T-cell (primary cell): ENCODE measurements around the gene NPAS3. TPM values are rescaled to one million over a fixed set of nuclear protein-coding genes. Genes with fewer than 3 reads are reported as not detected.

Experiments
- ATAC-seq, 4 experiments: fragments of 200-7000 bp in 3 of 4; fragments of 150-1000 bp in 1 of 4; cut with Tn5 transposase; replicated peaks in 1 of 4; 1 replicate in 3 of 4; 2 replicates in 1 of 4; pipeline ENCODE4 v1.10.0; 2021; ENCODE audit warnings: moderate library complexity in 3 of 4, mild to moderate bottlenecking in 2 of 4, moderate number of reproducible peaks in 1 of 4
- CTCF ChIA-PET, 2 donors: fragments of 300-600 bp; sonication (Branson Sonifier 250); formaldehyde crosslinking; loops; one replicate each; lab custom pipeline; 2022; ENCODE audit warnings: antibody characterized with exemption in 2 of 2; lab: Charles Lee
- POLR2A ChIA-PET, 2 donors: fragments of 300-600 bp; sonication (Branson Sonifier 250); formaldehyde crosslinking; loops; one replicate each; lab custom pipeline; 2022; ENCODE audit warnings: antibody characterized with exemption in 2 of 2; lab: Charles Lee
- DNase-seq, 35 experiments: peaks; one replicate each; pipeline versions ENCODE4 v3.0.0 to v3.0.0-alpha.2; 2013 to 2023
- H3K27ac ChIP-seq: one replicate; pipeline ENCODE4 v1.5.1; 2013; ENCODE audit warnings: low read length
- H3K27me3 ChIP-seq, 2 experiments: replicated peaks in 1 of 2; 1 replicate in 1 of 2; 2 replicates in 1 of 2; pipeline versions ENCODE4 v1.6.1 to v1.7.0; 2013; ENCODE audit warnings: low read length in 1 of 2, mixed read lengths in 1 of 2; ENCODE audit not compliant: control insufficient read depth in 2 of 2, insufficient read depth in 2 of 2; ENCODE audit errors: extremely low read depth in 1 of 2
- H3K36me3 ChIP-seq, 2 donors: 1 replicate in 1 of 2; 2 replicates in 1 of 2; pipeline versions ENCODE4 v1.6.1 to v1.7.0; 2013; ENCODE audit warnings: low read length in 1 of 2; ENCODE audit not compliant: control insufficient read depth in 2 of 2, insufficient read depth in 1 of 2; ENCODE audit errors: extremely low read depth in 1 of 2
- H3K4me1 ChIP-seq, 2 experiments: 1 replicate in 1 of 2; 2 replicates in 1 of 2; pipeline versions ENCODE4 v1.6.1 to v1.7.0; 2013; ENCODE audit warnings: low read length in 2 of 2, mixed read lengths in 1 of 2; ENCODE audit not compliant: insufficient read depth in 2 of 2, control insufficient read depth in 1 of 2; ENCODE audit errors: extremely low read depth in 1 of 2
- H3K4me3 ChIP-seq, 2 donors: 1 replicate in 1 of 2; 2 replicates in 1 of 2; pipeline versions ENCODE4 v1.5.1 to v1.7.0; 2013; ENCODE audit warnings: mild to moderate bottlenecking in 2 of 2, low read length in 1 of 2, moderate library complexity in 1 of 2; ENCODE audit not compliant: control insufficient read depth in 1 of 2; ENCODE audit errors: extremely low read depth in 1 of 2
- H3K9me3 ChIP-seq: 2 replicates; pipeline ENCODE4 v1.7.0; 2013
- H3K27ac Mint-ChIP-seq, 2 donors: one replicate each; pipeline ENCODE4 v1.8.0; 2020 to 2021; ENCODE audit warnings: mild to moderate bottlenecking in 2 of 2, mixed read lengths in 2 of 2
- H3K27me3 Mint-ChIP-seq, 2 donors: one replicate each; pipeline ENCODE4 v1.8.0; 2021 to 2022; ENCODE audit warnings: mixed read lengths in 2 of 2
- H3K36me3 Mint-ChIP-seq: one replicate; pipeline ENCODE4 v1.8.0; 2021; ENCODE audit warnings: mixed read lengths
- H3K4me1 Mint-ChIP-seq, 3 donors: one replicate each; pipeline ENCODE4 v1.8.0; 2020 to 2022; ENCODE audit warnings: mixed read lengths in 3 of 3, mild to moderate bottlenecking in 1 of 3
- H3K4me3 Mint-ChIP-seq, 3 donors: one replicate each; pipeline ENCODE4 v1.8.0; 2020 to 2022; ENCODE audit warnings: mild to moderate bottlenecking in 3 of 3, mixed read lengths in 3 of 3, moderate library complexity in 3 of 3
- H3K9me3 Mint-ChIP-seq, 3 donors: one replicate each; pipeline ENCODE4 v1.8.0; 2020 to 2022; ENCODE audit warnings: mixed read lengths in 3 of 3
- WGBS: methylation state at CpG from one replicate; pipeline ENCODE4 v1.1.5; 2013; ENCODE audit warnings: missing lambda C conversion rate; ENCODE audit not compliant: insufficient coverage; 5-methylcytosine and 5-hydroxymethylcytosine counted together
- total RNA-seq, 35 experiments: library from RNA in 6 of 35; stranded (reverse) in 6 of 35; fragments of 120-200 nt in 1 of 35; gene quantifications; one replicate each; pipeline versions ENCODE4 v1.2.1 to v1.2.4 and lab custom pipeline; 2013 to 2026

Gene NPAS3
- total RNA-seq, 5 donors from 2014 or later (not counting 1 experiment from before 2014, with no cell fraction given): 0.10 TPM; not detected in 4

DNA sequence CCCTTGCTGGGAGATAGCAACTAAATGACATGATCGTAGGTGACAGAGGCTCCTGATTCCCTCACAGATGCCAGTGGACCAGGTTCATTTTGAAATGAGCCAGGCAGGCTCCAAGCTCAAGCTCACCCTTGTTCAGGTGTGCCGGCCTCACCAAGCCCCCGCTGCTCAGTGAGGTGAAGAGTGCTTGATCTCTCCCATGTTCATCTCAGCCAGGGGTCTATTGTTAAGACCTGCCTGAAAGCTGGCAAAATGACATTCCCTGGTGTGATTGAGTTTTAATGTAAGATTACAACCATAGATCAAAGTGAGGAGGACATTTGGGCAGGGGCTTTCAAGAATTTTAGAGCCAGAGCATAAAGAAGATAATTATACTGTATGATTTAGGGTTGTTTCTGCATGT lies 514.3 kb downstream of the NPAS3 start:
- ATAC-seq (no peak), DNase-seq (no peak)
- H3K9me3 ChIP-seq: no peaks in the 10 kb centered on the region
- H3K4me1 ChIP-seq: no peaks in the 10 kb centered on the region
- Mint-ChIP-seq H3K4me3 (no peak overlapping the region), H3K36me3 (no peaks in the 10 kb centered on the region), H3K4me1 (peaks cover 11 to 12% (median 12%) of the 10 kb centered on the region in 3 donors), H3K9me3 (no peaks in the 10 kb centered on the region), H3K27ac (no peak overlapping the region), H3K27me3 (no peaks in the 10 kb centered on the region)
- H3K4me3 ChIP-seq: no peak overlapping the region
- ChIA-PET POLR2A (no interaction called here), CTCF (no interaction called here)
- no peak overlapping the region for H3K27ac ChIP-seq
- H3K36me3 ChIP-seq: no peaks in the 10 kb centered on the region
- H3K27me3 ChIP-seq: no peaks in the 10 kb centered on the region
- 100% methylated on average over 1 of the region's 3 CpGs for WGBS

DNA sequence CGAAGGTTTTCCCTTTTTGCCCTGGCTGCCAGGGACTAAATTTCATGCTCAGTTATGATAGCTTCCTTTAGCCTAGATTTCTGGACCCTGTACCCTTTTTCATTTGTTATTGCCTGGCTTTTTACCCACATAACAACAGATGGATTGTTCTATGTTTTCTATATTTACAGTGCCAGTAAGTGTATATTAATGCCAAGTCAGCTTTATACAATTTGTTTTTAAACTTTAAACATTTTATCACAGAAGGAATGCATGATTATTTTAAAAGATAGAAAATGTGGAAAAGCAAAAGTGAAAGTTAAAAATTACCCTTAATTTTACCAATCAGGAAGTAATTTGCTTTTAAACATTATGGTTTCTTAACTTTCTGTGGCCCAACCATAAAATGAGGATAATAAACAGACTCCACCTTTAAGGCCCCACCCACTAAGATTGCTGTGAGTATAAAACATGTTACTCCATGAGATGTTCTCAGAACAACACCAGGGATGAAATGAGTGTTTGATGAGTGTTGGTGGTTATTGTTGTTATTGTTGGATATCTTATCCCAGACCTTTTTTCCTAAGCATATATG lies 515.4 kb downstream of the NPAS3 start:
- Mint-ChIP-seq H3K36me3 (no peaks in the 10 kb centered on the region), H3K4me3 (peak overlapping the region in 1 of 3 donors; percentile 23), H3K9me3 (no peaks in the 10 kb centered on the region), H3K27me3 (no peaks in the 10 kb centered on the region), H3K4me1 (peaks cover 11 to 12% (median 12%) of the 10 kb centered on the region in 3 donors), H3K27ac (no peak overlapping the region)
- Histone ChIP-seq H3K27me3 (no peaks in the 10 kb centered on the region), H3K4me1 (no peaks in the 10 kb centered on the region), H3K27ac (no peak overlapping the region), H3K36me3 (no peaks in the 10 kb centered on the region), H3K9me3 (no peaks in the 10 kb centered on the region), H3K4me3 (no peak overlapping the region)
- ATAC-seq (no peak), DNase-seq (no peak)
- ChIA-PET CTCF (no interaction called here), POLR2A (no interaction called here)
- no CpG with 5 or more reads among the region's 1 CpG for WGBS

DNA sequence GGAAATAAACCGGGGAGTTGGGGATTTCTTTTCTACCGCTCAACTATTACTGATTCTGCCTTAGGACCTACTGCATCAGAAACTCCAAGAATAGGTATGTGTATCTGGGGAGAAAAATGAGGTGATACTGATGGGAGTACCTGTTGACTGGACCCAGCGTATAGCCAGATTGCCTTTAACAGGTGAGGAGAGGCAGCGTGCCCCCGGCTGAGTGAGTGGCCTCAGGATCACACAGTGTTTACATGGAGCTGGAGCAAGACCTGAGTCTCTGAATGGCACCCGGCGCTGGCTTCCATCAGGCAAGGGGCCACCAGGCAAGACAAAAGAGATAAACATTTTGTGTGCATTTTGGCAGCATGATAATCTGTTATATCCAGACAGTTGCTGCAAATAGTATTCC lies 516.0 kb downstream of the NPAS3 start:
- peak overlapping the region in 1 of 3 donors; percentile 23 for H3K4me3 Mint-ChIP-seq
- no peaks in the 10 kb centered on the region for H3K9me3 Mint-ChIP-seq
- Histone ChIP-seq H3K27ac (no peak overlapping the region), H3K36me3 (no peaks in the 10 kb centered on the region), H3K4me1 (no peaks in the 10 kb centered on the region), H3K4me3 (no peak overlapping the region), H3K9me3 (no peaks in the 10 kb centered on the region), H3K27me3 (no peaks in the 10 kb centered on the region)
- peaks cover 11 to 12% (median 12%) of the 10 kb centered on the region in 3 donors for H3K4me1 Mint-ChIP-seq
- H3K36me3 Mint-ChIP-seq: no peaks in the 10 kb centered on the region
- ChIA-PET CTCF (no interaction called here), POLR2A (no interaction called here)
- no peak for DNase-seq
- H3K27me3 Mint-ChIP-seq: no peaks in the 10 kb centered on the region
- 95% methylated on average over 5 of the region's 7 CpGs for WGBS
- no peak for ATAC-seq
- H3K27ac Mint-ChIP-seq: no peak overlapping the region

DNA sequence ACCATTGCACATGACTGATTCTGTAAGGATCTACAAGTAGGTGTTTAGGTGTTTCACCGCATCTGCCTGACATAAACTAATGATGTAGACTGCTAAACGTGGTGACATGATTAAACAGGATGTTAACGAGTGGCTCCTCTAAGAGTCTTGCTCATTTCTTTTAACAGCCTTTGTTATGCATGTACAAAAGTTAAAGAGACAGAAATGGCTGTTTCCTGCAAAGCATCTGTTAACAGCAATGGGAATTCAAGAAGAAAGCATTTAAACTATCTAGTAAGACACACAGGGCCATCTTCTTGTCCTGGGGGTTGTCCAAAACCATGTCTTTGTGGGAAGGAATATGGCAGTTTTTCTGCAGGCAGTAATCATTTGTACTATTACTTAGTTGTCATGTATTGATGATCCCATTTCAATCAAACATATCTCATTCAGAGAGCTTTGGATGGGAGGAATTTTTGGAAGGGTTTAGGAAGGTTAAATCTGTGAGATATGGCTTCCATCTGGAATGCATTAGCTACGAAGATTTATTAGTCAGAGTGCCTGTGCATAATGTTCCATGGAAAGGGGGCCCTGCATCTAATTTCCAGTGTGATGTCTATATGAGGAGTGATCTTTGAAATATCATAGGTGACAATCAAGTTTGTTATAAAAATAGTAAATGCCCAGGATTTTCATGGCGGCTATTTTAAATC lies 517.1 kb downstream of the NPAS3 start:
- H3K27me3 ChIP-seq: no peaks in the 10 kb centered on the region
- H3K4me1 ChIP-seq: no peaks in the 10 kb centered on the region
- no peak overlapping the region for H3K27ac Mint-ChIP-seq
- no peaks in the 10 kb centered on the region for H3K27me3 Mint-ChIP-seq
- H3K9me3 ChIP-seq: no peaks in the 10 kb centered on the region
- H3K9me3 Mint-ChIP-seq: no peaks in the 10 kb centered on the region
- H3K4me3 ChIP-seq: no peak overlapping the region
- no peak overlapping the region for H3K27ac ChIP-seq
- WGBS: 71% methylated on average over 5 of the region's 5 CpGs
- no peak overlapping the region for H3K4me3 Mint-ChIP-seq
- H3K36me3 ChIP-seq: no peaks in the 10 kb centered on the region
- ChIA-PET POLR2A (no interaction called here), CTCF (no interaction called here)
- ATAC-seq (no peak), DNase-seq (no peak)
- H3K36me3 Mint-ChIP-seq: no peaks in the 10 kb centered on the region
- peaks cover 11 to 12% (median 12%) of the 10 kb centered on the region in 3 donors for H3K4me1 Mint-ChIP-seq

DNA sequence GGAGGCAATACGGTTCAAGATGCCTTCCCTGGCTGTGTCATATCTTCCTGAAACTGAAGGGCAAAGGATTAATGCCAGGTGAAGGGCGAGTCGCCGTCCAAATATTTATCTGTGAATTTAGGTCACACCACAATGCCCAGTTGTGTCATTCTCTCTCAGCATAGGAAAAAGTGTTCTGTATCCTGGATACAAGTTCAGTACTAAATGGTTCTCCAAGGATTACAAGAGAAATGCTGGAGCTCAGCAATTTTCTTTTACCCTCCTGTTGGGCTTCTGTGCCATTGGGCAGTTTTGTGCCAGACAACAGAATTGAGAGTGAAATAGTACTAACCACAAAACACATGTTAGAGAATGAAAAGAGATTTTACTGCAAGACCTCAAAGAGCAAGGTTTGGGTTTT lies 518.3 kb downstream of the NPAS3 start:
- H3K4me1 Mint-ChIP-seq: peaks cover 11 to 12% (median 12%) of the 10 kb centered on the region in 3 donors
- no peak overlapping the region for H3K27ac ChIP-seq
- H3K27ac Mint-ChIP-seq: no peak overlapping the region
- no peaks in the 10 kb centered on the region for H3K27me3 ChIP-seq
- no peak overlapping the region for H3K4me3 Mint-ChIP-seq
- no peaks in the 10 kb centered on the region for H3K36me3 ChIP-seq
- no peaks in the 10 kb centered on the region for H3K9me3 Mint-ChIP-seq
- H3K4me1 ChIP-seq: no peaks in the 10 kb centered on the region
- H3K27me3 Mint-ChIP-seq: no peaks in the 10 kb centered on the region
- DNase-seq (no peak), ATAC-seq (no peak)
- no peak overlapping the region for H3K4me3 ChIP-seq
- ChIA-PET POLR2A (no interaction called here), CTCF (interaction anchor here in 1 of 2 donors (0.7 kb wide), 1 partner anchor 770 kb away, joined by 3 read pairs; no protein-coding TSS in a partner anchor)
- no peaks in the 10 kb centered on the region for H3K9me3 ChIP-seq
- 92% methylated on average over 2 of the region's 4 CpGs for WGBS
- no peaks in the 10 kb centered on the region for H3K36me3 Mint-ChIP-seq

DNA sequence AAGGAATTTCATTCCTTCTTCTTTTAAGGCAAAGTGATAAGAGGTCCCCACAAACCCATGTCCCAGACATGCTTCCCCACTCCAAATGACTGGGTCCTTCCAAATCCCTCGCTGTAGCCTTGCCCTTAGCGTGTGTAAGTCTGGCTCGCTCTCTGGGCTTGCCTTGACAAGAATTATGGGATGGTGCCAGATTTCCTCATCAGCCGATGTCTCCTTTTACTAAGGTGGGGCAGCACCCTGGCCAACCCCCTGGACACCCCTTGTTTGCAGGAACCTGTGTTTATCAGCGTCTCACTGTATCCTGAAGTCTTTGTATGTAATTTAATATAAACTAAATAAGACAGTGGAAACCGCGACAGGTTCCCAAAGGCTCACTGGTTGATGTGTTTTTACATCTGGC lies 518.9 kb downstream of the NPAS3 start:
- POLR2A ChIA-PET: no interaction called here
- Mint-ChIP-seq H3K27me3 (no peaks in the 10 kb centered on the region), H3K36me3 (no peaks in the 10 kb centered on the region), H3K9me3 (no peaks in the 10 kb centered on the region), H3K4me3 (no peak overlapping the region), H3K4me1 (peaks cover 11 to 12% (median 12%) of the 10 kb centered on the region in 3 donors), H3K27ac (no peak overlapping the region)
- WGBS: 60% methylated on average over 1 of the region's 7 CpGs
- H3K4me1 ChIP-seq: no peaks in the 10 kb centered on the region
- H3K36me3 ChIP-seq: no peaks in the 10 kb centered on the region
- no peak for ATAC-seq
- no peaks in the 10 kb centered on the region for H3K9me3 ChIP-seq
- H3K27me3 ChIP-seq: no peaks in the 10 kb centered on the region
- CTCF ChIA-PET: no interaction called here
- no peak overlapping the region for H3K4me3 ChIP-seq
- no peak for DNase-seq
- no peak overlapping the region for H3K27ac ChIP-seq
